DMS114 treated with DMSO at 0.1 percent for 48 hours (cell line): ENCODE measurements around the gene COL20A1.

Source experiments
- DNase-seq: peaks from one replicate; lab custom pipeline; 2025; ENCODE audit not compliant: unreplicated experiment; lab: John Stamatoyannopoulos, UW

The COL20A1 gene

GRCh38 chr20:63306673-63307537, 13.9 kb downstream of the COL20A1 start:
- no peak for DNase-seq

GRCh38 chr20:63307538-63308217, 14.7 kb downstream of the COL20A1 start:
- DNase-seq: no peak

- DNase-seq: no peak
Measured at GRCh38 chr20:63308218-63308911, 15.4 kb downstream of the COL20A1 start.

- peak; percentile 11 for DNase-seq
Measured at GRCh38 chr20:63309261-63310071, 16.5 kb downstream of the COL20A1 start.

- no peak for DNase-seq
Measured at GRCh38 chr20:63310265-63310991, 17.4 kb downstream of the COL20A1 start.

GRCh38 chr20:63311186-63311832, 18.3 kb downstream of the COL20A1 start:
- no peak for DNase-seq

- DNase-seq: no peak
Measured at GRCh38 chr20:63311833-63312243, 18.9 kb downstream of the COL20A1 start.

- DNase-seq: no peak
Measured at GRCh38 chr20:63312273-63312672, 19.3 kb downstream of the COL20A1 start.

GRCh38 chr20:63312690-63313348, 19.8 kb downstream of the COL20A1 start:
- DNase-seq: no peak

GRCh38 chr20:63313349-63314014, 20.5 kb downstream of the COL20A1 start:
- DNase-seq: no peak

- DNase-seq: no peak
Measured at GRCh38 chr20:63314015-63314471, 21.1 kb downstream of the COL20A1 start.

- DNase-seq: no peak
Measured at GRCh38 chr20:63314566-63315239, 21.7 kb downstream of the COL20A1 start.

GRCh38 chr20:63315240-63315689, 22.3 kb downstream of the COL20A1 start:
- no peak for DNase-seq

GRCh38 chr20:63315731-63316491, 22.9 kb downstream of the COL20A1 start:
- DNase-seq: no peak

- DNase-seq: no peak
Measured at GRCh38 chr20:63316502-63316921, 23.5 kb downstream of the COL20A1 start.

- no peak for DNase-seq
Measured at GRCh38 chr20:63317061-63317460, 24.1 kb downstream of the COL20A1 start.
